Psoas muscle (tissue), 8 donors: ENCODE data around the gene TMEM54. TPM values are rescaled to one million over a fixed set of nuclear protein-coding genes. Genes with fewer than 3 reads are reported as not detected.

Experiments used
- ATAC-seq, 4 donors: fragments of 200-7000 bp; cut with Tn5 transposase; one replicate each; pipeline ENCODE4 v1.9.1; 2020; ENCODE audit warnings: moderate library complexity in 3 of 4, mild to moderate bottlenecking in 2 of 4
- DNase-seq, 2 donors: peaks; one replicate each; pipeline ENCODE4 v3.0.0-alpha.2; 2020
- H3K27ac ChIP-seq: fragments of 200-600 bp; one replicate; pipeline ENCODE4 v1.8.0; 2022
- H3K27me3 ChIP-seq, 3 donors: fragments of 200-600 bp in 1 of 3; one replicate each; pipeline versions ENCODE4 v1.6.1 to v1.8.0; 2013 to 2022; ENCODE audit warnings: low read length in 2 of 3, mild to moderate bottlenecking in 2 of 3, moderate library complexity in 1 of 3; ENCODE audit not compliant: insufficient read depth in 3 of 3
- H3K36me3 ChIP-seq, 2 donors: fragments of 200-600 bp in 1 of 2; one replicate each; pipeline versions ENCODE4 v1.6.1 to v1.8.0; 2013 to 2022; ENCODE audit warnings: low read depth in 1 of 2, mild to moderate bottlenecking in 1 of 2, moderate library complexity in 1 of 2; ENCODE audit not compliant: insufficient read depth in 1 of 2
- H3K4me1 ChIP-seq: fragments of 200-600 bp; one replicate; pipeline ENCODE4 v1.8.0; 2022
- H3K4me3 ChIP-seq: fragments of 200-600 bp; one replicate; pipeline ENCODE4 v1.8.0; 2022; ENCODE audit warnings: mild to moderate bottlenecking
- H3K9me3 ChIP-seq: fragments of 200-600 bp; one replicate; pipeline ENCODE4 v1.8.0; 2022
- WGBS, 3 donors: extraction: QIAGEN DNeasy Blood & Tissue Kit; methylation state at CpG; one replicate each; pipeline versions ENCODE4 v1.1.6 to v1.1.7; 2013; 5-methylcytosine and 5-hydroxymethylcytosine counted together
- intact Hi-C, 2 donors: fragments of 100-400 bp; cut with DNase I; formaldehyde crosslinking; loops; one replicate each; pipeline versions ENCODE4 v1.11.0 to v1.14.2; 2022
- polyA plus RNA-seq, 3 donors: library from polyadenylated mRNA; stranded (reverse); fragments of 200-250 nt; gene quantifications; one replicate each; pipeline ENCODE4 v1.2.3, GENCODE V29; 2013
- total RNA-seq, 4 donors: library from RNA; stranded (reverse); fragmentation: NEBNext Ultra II Directional in 2 of 4; extraction: Animal tissue kit (Norgen Biotek cat#: 25700) in 2 of 4; gene quantifications; one replicate each; pipeline versions ENCODE4 v1.2.1 to v1.2.4, GENCODE V29; 2021 to 2023
- TF ChIP-seq, protein P1 (sequence below): fragments of 200-600 bp; IDR thresholded peaks from one replicate; pipeline ENCODE4 v1.8.0; 2022; ENCODE audit warnings: antibody characterized with exemption
- donor health status: healthy with polysubstance abuse.
- donor health status: DM: no; HTN: no; CAD: no; lungs with moderate emphysema.
- donor health status: Bipolar disorder and iron deficiency.
- donor health status: healthy.
- donor health status: DM: yes; HTN: yes; CAD: no.
- donor health status: DM: no; HTN: no; CAD: no.
- donor health status: DM: no; HTN: no; CAD: no.
- donor health status: DM: yes; HTN: yes; CAD: no.

The TMEM54 gene
- total and polyA plus RNA-seq, 7 donors, result 4.7 to 11.8 (median 5.9) TPM

DNA sequence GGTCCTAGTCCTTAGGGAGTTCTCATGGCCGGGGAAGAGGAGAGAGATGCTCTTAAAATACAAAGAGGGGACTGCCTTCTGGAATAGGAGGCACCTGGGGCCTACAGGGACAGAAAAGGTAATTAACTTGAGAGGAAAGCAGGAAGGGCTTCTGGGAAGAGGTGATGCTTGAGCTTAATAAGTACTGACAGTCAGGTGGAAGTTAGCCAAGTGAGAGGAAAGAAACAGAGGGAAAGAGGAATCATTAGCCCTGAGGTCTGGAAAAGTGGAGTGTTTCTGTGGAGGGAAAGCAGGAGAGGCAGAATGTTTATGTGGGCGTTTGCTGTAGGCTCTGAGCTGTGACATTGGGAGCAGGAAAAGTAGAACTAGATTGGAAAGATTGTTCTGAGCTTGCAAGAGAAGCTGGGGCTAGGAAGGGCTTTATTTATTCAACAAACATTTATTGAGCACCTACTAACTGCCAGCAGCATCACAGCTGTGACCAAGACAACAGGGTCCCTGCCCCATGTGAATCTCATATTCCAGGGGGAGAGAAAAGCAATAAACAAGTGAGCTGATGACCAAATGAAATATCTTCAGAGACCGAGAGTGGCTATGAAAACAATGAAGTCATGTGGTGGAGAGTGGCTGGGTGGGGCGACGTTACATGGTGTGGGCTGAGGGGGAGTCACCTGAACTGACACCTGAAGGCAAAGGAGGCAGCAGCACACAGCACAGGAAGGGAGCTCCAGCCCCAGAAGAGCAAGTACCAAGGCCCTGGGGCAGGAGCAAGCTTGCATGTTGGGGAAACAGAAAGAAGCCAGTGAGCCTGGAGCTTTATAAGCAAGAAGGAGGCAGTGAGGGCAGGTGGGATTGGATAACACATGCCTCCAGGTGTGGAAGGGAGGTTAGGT lies 26.1 kb downstream of the TMEM54 start:
- Histone ChIP-seq H3K36me3 (no peaks in the 10 kb centered on the region), H3K4me3 (no peak overlapping the region), H3K4me1 (peaks cover 3% of the 10 kb centered on the region), H3K27ac (no peak overlapping the region), H3K9me3 (no peaks in the 10 kb centered on the region), H3K27me3 (no peaks in the 10 kb centered on the region)
- WGBS, 3 donors, result 71 to 80% (median 78%) methylated on average over 5 of the region's 5 CpGs
- intact Hi-C loops, result loop anchor here (5.0 kb wide), 4 partner anchors 48 to 212 kb away; partner anchors contain the start of genes S100PBP (in 1 of the 2) and YARS1 (in 1 of the 2)
- DNase-seq (no peak), ATAC-seq (no peak)
- TF ChIP-seq, protein P1, sequence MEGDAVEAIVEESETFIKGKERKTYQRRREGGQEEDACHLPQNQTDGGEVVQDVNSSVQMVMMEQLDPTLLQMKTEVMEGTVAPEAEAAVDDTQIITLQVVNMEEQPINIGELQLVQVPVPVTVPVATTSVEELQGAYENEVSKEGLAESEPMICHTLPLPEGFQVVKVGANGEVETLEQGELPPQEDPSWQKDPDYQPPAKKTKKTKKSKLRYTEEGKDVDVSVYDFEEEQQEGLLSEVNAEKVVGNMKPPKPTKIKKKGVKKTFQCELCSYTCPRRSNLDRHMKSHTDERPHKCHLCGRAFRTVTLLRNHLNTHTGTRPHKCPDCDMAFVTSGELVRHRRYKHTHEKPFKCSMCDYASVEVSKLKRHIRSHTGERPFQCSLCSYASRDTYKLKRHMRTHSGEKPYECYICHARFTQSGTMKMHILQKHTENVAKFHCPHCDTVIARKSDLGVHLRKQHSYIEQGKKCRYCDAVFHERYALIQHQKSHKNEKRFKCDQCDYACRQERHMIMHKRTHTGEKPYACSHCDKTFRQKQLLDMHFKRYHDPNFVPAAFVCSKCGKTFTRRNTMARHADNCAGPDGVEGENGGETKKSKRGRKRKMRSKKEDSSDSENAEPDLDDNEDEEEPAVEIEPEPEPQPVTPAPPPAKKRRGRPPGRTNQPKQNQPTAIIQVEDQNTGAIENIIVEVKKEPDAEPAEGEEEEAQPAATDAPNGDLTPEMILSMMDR, result no peak

DNA sequence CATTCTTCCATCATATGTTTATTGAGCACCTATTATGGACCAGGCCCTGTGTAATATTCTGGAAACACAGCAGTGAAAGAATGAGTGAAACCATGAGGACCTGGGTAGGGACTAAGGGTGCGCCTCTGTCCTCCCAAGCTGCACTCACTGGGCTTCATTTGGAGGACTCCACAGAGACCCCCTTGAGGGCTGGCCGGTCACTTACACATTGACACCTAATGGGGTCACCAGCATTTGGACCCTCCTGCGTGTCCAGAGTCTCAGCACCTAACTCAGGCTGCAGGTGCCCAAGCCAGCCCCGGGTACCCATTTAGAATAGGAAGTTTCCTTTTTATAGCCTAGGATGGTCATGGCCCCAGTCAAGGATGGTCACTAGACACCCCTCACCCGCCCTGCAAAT lies 27.7 kb downstream of the TMEM54 start:
- H3K36me3 ChIP-seq, result no peaks in the 10 kb centered on the region
- H3K4me1 ChIP-seq, result peaks cover 5% of the 10 kb centered on the region
- DNase-seq (no peak), ATAC-seq (no peak)
- TF ChIP-seq, protein P1, result no peak
- no peak overlapping the region for H3K27ac ChIP-seq
- intact Hi-C loops, result loop anchor here (5.0 kb wide), 3 partner anchors 46 to 161 kb away; partner anchors contain the start of genes S100PBP (in 1 of the 2) and YARS1 (in 1 of the 2)
- no peaks in the 10 kb centered on the region for H3K27me3 ChIP-seq
- WGBS, 3 donors, result 89 to 96% (median 92%) methylated on average over 5 of the region's 5 CpGs
- no peak overlapping the region for H3K4me3 ChIP-seq
- H3K9me3 ChIP-seq, result no peaks in the 10 kb centered on the region

DNA sequence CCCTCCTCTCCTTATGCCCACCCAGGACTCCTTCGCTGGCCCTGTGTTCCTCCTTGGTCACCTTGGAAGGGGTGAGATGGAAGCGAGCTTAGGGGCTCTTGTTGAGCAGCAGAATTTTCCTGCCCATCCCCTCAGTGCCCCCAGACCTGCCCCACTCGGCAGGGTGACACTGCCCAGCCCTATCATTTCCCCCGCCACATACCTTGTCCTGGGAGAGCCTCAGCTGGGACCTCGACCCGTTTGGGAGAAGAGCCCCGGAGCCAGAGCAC lies 29.1 kb downstream of the TMEM54 start:
- TF ChIP-seq, protein P1, result no peak
- WGBS, 3 donors, result 46 to 57% (median 47%) methylated on average over 7 of the region's 7 CpGs
- H3K4me1 ChIP-seq, result peaks cover 5% of the 10 kb centered on the region
- H3K27me3 ChIP-seq, result no peaks in the 10 kb centered on the region
- intact Hi-C loops, result loop anchor here (5.0 kb wide), 3 partner anchors 45 to 160 kb away; partner anchors contain the start of genes S100PBP (in 1 of the 2) and YARS1 (in 1 of the 2)
- DNase-seq (no peak), ATAC-seq (no peak)
- peak overlapping the region; percentile 62 for H3K4me3 ChIP-seq
- no peaks in the 10 kb centered on the region for H3K9me3 ChIP-seq
- no peak overlapping the region for H3K27ac ChIP-seq
- no peaks in the 10 kb centered on the region for H3K36me3 ChIP-seq

DNA sequence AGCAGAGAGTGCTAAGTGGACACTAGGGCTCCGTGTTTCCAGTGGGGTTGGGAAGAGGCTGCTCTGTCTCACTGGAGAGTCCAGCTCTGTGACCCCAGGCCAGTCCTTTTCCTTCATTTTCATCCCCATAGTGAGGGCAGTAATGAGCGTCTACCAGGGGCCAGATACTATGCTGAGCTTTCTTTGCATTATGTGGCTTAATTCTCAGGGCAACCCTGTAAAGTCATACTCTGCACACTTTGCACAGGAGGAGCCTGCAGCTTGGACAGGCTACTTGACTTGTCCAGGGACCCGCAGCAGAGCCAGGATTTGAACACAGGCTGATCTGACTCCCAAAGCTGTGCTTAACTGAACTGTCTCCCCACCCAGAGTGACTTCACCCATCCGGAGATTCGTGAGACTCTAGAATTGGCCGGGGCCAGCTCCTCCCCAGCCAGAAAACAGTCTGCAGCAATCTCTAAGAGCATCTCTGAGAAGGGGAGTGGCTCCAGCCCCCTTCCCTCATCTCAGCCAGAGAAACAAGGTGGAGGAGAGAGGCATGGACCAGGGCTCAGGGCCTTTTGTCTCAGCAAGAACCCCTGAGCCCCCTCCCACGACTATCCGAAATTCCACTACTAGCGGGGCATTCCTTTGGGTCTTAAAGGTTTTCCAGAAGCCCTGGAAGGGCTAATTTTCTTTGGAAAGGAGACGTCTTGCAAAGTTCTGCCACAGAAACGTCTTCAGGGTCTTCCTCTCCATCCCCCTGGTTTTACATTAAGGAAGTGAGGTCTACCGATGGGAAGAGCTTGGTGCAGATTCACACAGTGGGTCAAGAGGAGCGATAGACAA lies 29.6 kb downstream of the TMEM54 start:
- no peak for DNase-seq

More for the DNA sequence above, 29.6 kb downstream of the TMEM54 start:
- H3K4me3 ChIP-seq, result peak overlapping the region; percentile 62
- no peak overlapping the region for H3K27ac ChIP-seq
- no peaks in the 10 kb centered on the region for H3K36me3 ChIP-seq
- H3K27me3 ChIP-seq, result no peaks in the 10 kb centered on the region
- H3K4me1 ChIP-seq, result peaks cover 5% of the 10 kb centered on the region
- TF ChIP-seq, protein P1, result no peak
- peak in 1 of 4 donors; percentile 13 for ATAC-seq
- 42 to 54% (median 48%) methylated on average over 13 of the region's 13 CpGs for WGBS, 3 donors
- intact Hi-C loops, result loop anchor here (5.0 kb wide), 3 partner anchors 44 to 159 kb away; partner anchors contain the start of genes S100PBP (in 1 of the 2) and YARS1 (in 1 of the 2)
- no peaks in the 10 kb centered on the region for H3K9me3 ChIP-seq
